ENCODE measurements around the gene BRD3. TPM values are rescaled to one million over a fixed set of nuclear protein-coding genes. Genes with fewer than 3 reads are reported as not detected.

The BRD3 gene
- polyA plus RNA-seq, 3 donors, result 46.5 to 50.4 (median 49.0) TPM

GRCh38 chr9:134040781-134041648 is 26.8 kb downstream of the BRD3 start:
- DNase-seq, result no peak

- no peak for DNase-seq
Measured at GRCh38 chr9:134040176-134040565, 27.7 kb downstream of the BRD3 start.

- no peak for DNase-seq
Measured at GRCh38 chr9:134039386-134040175, 28.2 kb downstream of the BRD3 start.

- DNase-seq, result no peak
Measured at GRCh38 chr9:134037641-134038040, 30.2 kb downstream of the BRD3 start.

- no peak for DNase-seq
Measured at GRCh38 chr9:134036130-134036529, 31.7 kb downstream of the BRD3 start.

GRCh38 chr9:134035041-134036039 is 32.5 kb downstream of the BRD3 start:
- DNase-seq, result no peak

GRCh38 chr9:134034215-134035040 is 33.4 kb downstream of the BRD3 start:
- DNase-seq, result no peak

GRCh38 chr9:134033516-134034214 is 34.2 kb downstream of the BRD3 start:
- DNase-seq, result no peak

GRCh38 chr9:134032456-134033222 is 35.2 kb downstream of the BRD3 start:
- DNase-seq, result no peak

GRCh38 chr9:134031783-134032182 is 36.0 kb downstream of the BRD3 start:
- no peak for DNase-seq

- DNase-seq, result no peak
Measured at GRCh38 chr9:134030821-134031470, 36.9 kb downstream of the BRD3 start.

- no peak for DNase-seq
Measured at GRCh38 chr9:134029248-134030226, 38.3 kb downstream of the BRD3 start.

- DNase-seq, result no peak
Measured at GRCh38 chr9:134028575-134029247, 39.1 kb downstream of the BRD3 start.

GRCh38 chr9:134028076-134028475 is 39.8 kb downstream of the BRD3 start:
- no peak for DNase-seq

- no peak for DNase-seq
Measured at GRCh38 chr9:134027561-134027960, 40.3 kb downstream of the BRD3 start.

GRCh38 chr9:134026981-134027380 is 40.8 kb downstream of the BRD3 start:
- DNase-seq, result no peak

GRCh38 chr9:134026581-134026980 is 41.2 kb downstream of the BRD3 start:
- DNase-seq, result no peak

Measured in renal pelvis (tissue), 4 donors.